ENCODE data around the gene SHB.

DNA sequence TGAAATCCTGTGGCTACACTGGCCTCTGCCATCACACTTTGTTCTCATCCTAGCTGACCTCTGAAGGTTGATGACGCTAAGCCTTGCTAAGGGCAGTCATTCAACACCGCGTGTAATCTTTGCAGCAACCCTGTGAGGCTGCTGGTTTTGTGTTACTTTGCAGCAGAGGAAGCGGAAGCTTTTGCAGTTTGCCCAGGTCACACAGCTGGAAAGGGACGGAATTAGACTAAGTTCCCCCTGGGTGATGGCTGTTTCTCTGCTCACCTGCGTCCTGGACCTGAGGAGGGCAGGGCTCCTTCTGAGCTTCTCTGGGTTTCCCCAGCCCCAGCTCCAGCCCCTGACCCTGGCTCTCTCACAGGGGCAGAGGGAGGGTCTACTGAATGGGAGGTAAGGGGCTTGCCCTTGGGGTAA is 157.8 kb downstream of the SHB start:
- no peak for TF ChIP-seq POLR2A (IDR thresholded peaks at IDR 0.05)
- TF ChIP-seq, protein P1, sequence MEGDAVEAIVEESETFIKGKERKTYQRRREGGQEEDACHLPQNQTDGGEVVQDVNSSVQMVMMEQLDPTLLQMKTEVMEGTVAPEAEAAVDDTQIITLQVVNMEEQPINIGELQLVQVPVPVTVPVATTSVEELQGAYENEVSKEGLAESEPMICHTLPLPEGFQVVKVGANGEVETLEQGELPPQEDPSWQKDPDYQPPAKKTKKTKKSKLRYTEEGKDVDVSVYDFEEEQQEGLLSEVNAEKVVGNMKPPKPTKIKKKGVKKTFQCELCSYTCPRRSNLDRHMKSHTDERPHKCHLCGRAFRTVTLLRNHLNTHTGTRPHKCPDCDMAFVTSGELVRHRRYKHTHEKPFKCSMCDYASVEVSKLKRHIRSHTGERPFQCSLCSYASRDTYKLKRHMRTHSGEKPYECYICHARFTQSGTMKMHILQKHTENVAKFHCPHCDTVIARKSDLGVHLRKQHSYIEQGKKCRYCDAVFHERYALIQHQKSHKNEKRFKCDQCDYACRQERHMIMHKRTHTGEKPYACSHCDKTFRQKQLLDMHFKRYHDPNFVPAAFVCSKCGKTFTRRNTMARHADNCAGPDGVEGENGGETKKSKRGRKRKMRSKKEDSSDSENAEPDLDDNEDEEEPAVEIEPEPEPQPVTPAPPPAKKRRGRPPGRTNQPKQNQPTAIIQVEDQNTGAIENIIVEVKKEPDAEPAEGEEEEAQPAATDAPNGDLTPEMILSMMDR (IDR thresholded peaks at IDR 0.05) = no peak
